Left forelimb (tissue), 1 donor: ENCODE measurements around the gene TUBGCP2.
"Not testable (repeated sequence)": the region's sequence is repeated elsewhere in the genome, so short reads cannot be mapped to it uniquely, and the experiment has no call there.

Experiments used
- DNase-seq: peaks from one replicate; pipeline ENCODE4 v3.0.0-alpha.2; 2018; ENCODE audit warnings: low spot score

TUBGCP2 gene

DNA sequence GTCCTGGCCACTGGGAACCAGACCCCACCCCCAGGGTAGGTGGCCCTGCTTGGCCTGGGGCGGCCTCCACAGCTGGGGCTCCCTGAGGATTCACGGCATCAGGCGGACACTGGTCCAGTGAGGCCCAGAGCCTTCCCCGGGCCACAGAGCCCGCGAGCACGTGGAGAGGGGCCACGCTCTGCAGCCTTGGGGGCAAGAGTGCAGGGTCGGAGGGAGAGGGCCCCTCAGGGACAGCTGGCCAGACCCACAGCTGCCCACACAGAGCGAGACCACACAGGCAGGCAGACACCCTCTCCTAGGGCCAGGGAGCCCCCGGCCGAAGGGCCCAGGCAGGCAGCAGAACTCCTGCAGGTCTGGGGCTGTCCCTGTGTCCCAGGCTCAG lies 60.3 kb downstream of the TUBGCP2 start:
- DNase-seq = no peak

GRCh38 chr10:133247681-133248333 lies 60.9 kb downstream of the TUBGCP2 start:
- DNase-seq = no peak

DNA sequence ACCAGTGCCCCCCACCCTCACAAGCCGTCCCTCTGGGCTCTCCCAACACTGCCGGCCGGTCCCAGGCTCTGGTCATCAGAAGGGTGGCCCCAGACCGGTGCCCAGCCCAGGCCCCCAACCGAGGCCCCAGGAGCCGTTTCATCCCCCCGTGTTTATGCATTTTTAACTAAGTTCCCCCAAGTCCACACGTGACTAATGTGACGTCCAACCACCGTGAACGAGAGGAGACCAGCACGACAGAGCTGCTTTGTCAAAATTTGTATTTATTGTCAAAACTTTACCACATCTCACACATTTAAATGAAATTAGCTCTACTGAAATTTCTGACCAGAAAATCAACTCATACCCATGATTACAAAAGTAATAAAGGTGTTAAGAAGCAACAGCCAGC lies 62.4 kb downstream of the TUBGCP2 start:
- DNase-seq = no peak

DNA sequence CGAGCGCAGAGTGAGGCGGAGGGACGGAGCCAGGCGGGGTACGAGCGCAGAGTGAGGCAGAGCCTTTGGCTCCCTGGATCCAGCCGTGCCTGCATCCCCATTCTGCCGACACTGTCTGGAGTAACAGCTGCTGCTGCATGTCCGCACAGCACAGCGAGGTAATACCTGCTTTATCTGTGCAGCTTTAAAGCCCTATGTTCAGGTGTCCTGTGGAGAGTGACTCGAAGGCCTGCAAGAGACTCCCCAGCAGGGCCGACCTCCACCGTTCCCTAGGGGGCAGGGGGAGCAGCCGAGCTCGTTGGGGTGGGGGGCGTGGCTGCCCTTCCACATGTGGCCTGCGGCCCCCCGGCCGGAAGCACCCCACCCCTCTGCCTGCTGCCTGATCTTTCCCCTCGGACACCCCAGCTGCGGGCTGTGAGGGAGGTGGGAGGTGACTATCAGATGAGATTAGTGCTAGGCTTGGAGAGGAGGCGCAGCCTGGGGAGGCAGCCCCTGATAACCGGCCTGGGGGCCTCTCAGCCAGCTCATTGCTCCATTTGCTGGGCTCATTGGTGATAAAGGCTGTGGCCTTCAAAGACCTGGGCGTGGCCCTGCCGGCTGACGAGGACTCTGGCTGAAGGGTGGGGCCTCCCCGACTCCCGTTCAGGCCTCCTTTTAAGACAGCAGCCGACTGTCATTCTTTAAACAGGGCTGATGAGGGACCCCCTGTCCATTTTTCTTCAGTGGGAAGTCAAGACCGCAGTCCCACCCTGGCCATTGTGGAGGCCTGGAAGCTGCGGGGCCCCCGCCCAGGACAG lies 63.0 kb downstream of the TUBGCP2 start:
- DNase-seq = no peak

DNA sequence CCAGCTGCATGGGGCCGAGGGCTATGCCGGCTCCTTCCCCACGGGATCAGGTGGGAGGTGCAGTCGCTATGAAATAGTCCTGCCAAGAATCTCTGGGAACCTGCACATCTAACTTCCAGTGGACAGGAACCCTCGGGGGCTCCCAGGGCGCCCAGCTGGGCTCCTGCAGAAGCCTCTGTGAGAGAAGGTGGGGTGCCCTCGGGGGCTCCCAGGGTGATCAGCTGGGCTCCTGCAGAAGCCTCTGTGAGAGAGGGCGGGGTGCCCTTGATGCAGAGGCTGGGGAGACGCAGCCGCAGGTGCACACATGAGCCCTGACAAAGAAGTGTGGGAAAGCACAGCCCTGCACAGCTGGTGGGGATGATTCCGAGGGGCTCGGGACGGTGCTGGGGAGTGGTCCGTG lies 65.1 kb downstream of the TUBGCP2 start:
- no peak for DNase-seq

- DNase-seq = no peak
Measured at GRCh38 chr10:133242611-133243356, 65.9 kb downstream of the TUBGCP2 start.

DNA sequence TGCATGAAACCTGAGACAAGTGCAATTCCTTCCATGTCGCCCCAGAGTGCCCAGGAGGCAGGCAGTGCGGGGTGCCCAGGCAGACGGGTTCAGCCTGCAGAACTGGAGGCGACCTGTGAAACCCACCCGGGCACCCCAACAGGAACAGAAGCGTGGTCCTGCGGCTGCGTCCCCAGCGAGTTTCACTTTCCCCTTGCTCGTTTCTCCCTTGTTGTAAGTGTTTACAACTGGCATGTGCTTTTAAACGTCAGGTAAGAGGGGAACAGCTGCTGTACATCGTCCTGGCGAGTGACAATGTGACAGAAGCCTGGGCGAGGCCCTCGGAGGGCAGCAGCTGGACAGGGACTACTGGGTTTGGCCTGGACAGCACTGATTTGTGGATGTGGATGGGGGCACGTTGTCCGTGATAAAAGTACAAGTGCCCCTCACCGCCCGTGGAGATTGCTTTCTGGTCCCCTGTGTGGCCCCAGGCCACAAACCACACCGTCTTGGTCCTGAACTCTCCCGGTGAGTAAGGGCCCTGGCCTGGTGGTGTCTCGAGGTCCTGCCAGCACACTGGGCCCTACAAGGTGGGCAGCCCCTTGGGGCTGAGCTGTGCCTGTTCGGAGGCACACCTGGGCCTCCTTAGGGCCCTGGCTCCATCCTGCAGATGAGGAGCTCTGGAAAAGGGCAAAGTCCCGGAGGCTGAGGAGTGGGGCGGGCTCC lies 67.0 kb downstream of the TUBGCP2 start:
- no peak for DNase-seq

DNA sequence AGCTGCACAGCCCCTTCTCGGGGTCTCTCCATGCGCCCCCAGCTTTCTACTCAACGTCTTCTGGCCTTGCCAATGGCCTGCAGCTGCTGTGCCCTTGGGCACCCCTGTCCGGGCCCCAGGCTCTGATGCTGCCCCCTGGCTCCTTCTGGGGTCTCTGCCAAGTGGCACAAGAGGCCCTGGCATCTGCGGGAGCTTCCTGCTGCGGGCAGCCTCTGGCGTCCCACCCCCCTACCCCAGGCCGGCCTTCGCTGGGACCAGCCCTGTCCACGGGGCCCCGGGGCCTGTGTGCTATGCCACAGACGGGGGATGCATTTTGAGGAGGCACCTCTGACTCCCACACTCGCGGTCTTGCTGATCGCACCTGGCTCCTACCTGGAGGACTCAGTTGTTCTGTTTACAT lies 68.7 kb downstream of the TUBGCP2 start:
- DNase-seq = no peak

DNA sequence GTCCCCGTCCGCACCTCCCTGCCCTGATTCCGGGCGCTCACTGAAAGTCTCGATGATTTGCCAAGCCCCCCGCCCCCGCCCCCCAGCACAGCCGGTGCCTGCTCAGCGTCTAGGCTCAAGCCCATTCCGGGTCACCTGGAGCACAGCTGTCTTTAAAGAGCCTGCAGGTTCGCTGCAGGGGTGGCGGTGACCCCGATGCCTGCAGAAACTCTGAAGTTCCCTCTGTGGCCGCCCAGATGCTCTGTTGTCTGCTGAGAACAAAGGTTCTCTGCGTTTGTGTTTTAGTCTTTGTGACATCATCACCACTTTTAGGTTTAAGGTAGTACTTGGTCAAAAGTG lies 70.2 kb downstream of the TUBGCP2 start:
- no peak for DNase-seq

DNA sequence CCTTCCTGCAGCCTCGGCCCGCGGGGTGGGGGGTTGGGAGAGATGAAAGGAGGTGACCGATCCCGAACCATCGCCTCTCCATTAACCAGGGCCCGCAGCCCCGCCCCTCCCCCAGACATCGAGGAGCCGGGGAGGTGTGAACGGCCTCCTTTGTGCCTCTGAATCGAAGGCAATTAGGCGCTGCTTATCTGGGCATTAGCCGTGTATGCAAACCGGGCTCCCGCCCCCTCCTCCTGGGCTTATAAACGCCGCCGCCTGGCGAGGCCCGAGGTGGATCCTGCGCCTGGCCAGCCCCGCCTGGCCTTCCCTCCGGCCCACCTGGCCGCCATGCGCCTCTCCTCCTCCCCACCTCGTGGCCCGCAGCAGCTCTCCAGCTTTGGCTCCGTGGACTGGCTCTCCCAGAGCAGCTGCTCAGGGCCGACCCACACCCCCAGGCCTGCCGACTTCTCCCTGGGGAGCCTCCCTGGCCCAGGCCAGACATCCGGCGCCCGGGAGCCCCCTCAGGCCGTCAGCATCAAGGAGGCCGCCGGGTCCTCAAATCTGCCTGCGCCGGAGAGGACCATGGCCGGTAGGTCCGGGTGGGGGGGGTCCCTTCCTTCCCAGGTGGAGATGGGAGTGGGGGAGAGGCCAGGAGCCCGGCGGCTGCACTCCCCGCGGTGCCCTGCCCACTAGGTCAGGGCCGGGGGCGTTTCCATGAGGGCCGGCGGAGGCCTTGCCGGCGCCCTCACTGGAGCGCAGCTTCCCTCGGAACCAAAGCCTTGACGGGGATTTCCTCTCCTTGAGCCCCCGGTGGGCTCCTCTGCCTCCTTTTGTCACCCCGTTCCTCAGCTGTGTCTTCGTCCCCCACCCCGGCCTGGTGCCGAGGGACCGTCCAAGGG lies 70.8 kb downstream of the TUBGCP2 start, which contains the start of gene VENTX:
TSS of gene VENTX (plus strand) at position 268 of the 878 bp plus-strand sequence. CDS start at position 328, 60 bp downstream.
- DNase-seq = no peak

DNA sequence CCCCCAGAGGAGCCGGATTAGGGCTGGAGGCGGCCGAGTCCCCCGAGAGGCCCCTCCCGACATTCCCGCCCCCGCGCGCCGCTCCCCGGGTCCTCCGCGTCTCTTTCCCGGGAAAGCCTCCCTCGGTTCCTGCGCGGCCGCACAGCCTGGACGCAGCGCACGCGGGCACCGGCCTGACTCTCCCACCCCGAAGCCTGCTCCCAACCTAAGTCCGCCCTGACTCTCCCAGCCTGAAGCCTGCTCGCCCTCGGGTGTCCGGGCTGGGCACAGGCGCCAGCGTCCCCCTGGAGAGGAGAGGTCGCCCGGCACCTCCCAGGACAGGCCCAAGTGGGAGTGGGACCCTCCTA lies 71.5 kb downstream of the TUBGCP2 start:
- DNase-seq = no peak

GRCh38 chr10:133236401-133237240 lies 72.1 kb downstream of the TUBGCP2 start:
- no peak for DNase-seq

DNA sequence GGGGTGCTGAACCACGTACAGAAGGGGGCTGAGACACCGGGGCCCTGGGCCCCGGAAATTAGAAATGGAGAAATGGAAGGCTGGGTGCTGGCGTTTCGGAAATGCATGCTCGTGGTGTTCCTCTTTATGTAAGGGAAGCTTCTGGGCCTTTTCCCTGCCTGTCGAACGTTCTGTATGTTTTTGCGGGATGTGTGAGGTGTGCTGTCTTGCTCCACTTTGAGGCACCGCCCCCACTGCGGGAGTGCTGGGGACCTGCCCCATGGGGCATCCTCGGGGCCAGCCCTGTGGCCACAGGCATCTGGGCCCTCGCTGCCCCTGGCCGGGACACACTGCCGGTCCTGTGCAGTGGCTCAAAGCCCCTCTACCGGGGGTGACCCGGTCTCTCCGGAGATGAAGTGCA lies 72.7 kb downstream of the TUBGCP2 start:
- DNase-seq = no peak

- no peak for DNase-seq
Measured at GRCh38 chr10:133235265-133235855, 73.3 kb downstream of the TUBGCP2 start.

DNA sequence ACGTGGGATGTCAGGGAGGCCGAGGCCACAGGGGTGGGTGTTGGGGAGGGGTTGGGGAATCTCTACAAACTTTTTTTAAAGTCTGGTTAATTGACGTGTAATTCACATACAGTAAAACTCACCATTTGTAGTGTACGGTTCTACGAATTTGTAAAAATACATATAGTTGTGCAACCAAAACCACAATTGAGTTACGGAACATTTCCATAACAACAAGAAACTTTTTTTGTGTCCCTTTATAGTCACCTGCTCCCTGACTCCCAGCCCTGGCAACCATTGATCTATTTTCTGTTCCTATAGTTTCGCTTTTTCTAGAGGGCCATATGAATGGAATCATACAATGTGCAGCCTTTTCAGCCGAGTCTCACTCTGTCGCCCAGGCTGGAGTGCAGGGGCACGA lies 73.9 kb downstream of the TUBGCP2 start:
- DNase-seq = not testable (repeated sequence)

GRCh38 chr10:133231946-133232574 lies 76.6 kb downstream of the TUBGCP2 start:
- no peak for DNase-seq

DNA sequence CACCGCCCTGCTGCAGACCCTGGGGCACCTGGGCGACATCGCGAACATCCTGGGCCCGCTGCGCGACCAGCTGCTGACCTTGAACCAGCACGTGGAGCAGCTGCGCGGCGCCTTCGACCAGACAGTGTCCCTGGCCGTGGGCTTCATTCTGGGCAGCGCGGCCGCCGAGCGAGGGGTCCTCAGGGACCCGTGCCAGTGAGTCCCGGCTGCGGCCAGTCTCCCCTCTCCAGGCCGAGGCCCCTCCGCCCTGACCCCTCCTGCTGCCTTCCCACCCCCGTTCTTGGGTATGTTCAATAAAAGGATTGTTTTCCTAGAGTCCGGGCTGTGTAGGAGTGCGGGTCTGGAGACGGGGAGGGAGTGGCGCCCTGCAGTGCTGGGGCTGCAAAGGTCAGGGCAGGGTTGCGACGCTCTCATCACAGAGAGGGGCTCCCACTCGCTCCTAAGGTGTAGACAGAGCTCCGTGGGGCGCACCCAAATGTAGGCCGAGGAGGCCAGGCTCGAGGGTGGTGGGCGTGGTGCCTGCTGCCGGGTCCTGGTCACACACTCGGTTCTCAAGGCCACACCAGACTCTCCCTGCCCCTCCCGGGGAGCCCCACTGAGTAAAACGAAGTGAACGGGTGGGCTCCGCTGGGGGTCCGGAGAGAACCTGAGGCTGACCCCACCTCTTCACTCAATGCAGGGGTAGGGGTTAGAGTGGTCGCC lies 77.3 kb downstream of the TUBGCP2 start:
- DNase-seq = no peak

DNA sequence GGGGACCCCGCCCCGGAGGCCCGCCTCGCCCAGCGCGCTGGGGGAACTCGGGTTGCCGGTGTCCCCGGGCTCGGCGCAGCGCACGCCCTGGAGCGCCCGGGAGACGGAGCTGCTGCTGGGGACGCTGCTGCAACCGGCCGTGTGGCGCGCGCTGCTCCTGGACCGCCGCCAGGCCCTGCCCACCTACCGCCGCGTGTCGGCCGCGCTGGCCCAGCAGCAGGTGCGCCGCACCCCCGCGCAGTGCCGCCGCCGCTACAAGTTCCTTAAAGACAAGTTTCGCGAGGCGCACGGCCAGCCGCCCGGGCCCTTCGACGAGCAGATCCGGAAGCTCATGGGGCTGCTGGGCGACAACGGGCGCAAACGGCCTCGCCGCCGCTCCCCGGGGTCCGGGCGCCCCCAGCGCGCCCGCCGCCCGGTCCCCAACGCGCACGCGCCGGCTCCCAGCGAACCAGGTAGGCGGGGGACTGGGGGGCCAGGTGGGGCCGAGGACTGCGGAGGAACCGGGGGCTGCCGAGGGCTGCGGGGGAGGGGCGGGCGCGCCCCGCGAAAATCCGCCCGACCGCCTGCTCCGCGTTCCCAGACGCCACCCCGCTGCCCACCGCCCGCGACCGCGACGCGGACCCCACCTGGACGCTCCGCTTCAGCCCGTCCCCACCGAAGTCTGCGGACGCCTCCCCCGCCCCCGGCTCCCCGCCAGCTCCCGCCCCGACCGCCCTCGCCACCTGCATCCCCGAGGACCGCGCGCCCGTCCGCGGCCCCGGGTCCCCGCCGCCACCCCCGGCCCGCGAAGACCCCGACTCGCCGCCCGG lies 78.1 kb downstream of the TUBGCP2 start:
- no peak for DNase-seq
